ENCODE results near the gene DDX25.

DDX25 gene

GRCh38 chr11:125939081-125939521 lies 34.8 kb downstream of the DDX25 start:
- DNase-seq: no peak

- no peak for DNase-seq
Observed at GRCh38 chr11:125940145-125940544, 35.8 kb downstream of the DDX25 start.

GRCh38 chr11:125941267-125941618 lies 36.9 kb downstream of the DDX25 start:
- no peak for DNase-seq

GRCh38 chr11:125941619-125942611 lies 37.6 kb downstream of the DDX25 start:
- DNase-seq: no peak

- DNase-seq: no peak
Observed at GRCh38 chr11:125942771-125943428, 38.6 kb downstream of the DDX25 start.

- DNase-seq: no peak
Observed at GRCh38 chr11:125943661-125944349, 39.5 kb downstream of the DDX25 start.

GRCh38 chr11:125944350-125945010 lies 40.2 kb downstream of the DDX25 start:
- DNase-seq: no peak

GRCh38 chr11:125945011-125945796 lies 40.9 kb downstream of the DDX25 start:
- no peak for DNase-seq

- no peak for DNase-seq
Observed at GRCh38 chr11:125945797-125946520, 41.7 kb downstream of the DDX25 start, which contains the start of gene VSIG10L2. VSIG10L2 (plus strand) TSS chr11:125946044; CDS start chr11:125946056, 12 bp downstream.

- no peak for DNase-seq
Observed at GRCh38 chr11:125946712-125947418, 42.6 kb downstream of the DDX25 start.

- DNase-seq: no peak
Observed at GRCh38 chr11:125947419-125948277, 43.3 kb downstream of the DDX25 start.

GRCh38 chr11:125948278-125949051 lies 44.2 kb downstream of the DDX25 start:
- DNase-seq: no peak

GRCh38 chr11:125949271-125950177 lies 45.2 kb downstream of the DDX25 start:
- DNase-seq: no peak

- no peak for DNase-seq
Observed at GRCh38 chr11:125950178-125950490, 45.8 kb downstream of the DDX25 start.

- no peak for DNase-seq
Observed at GRCh38 chr11:125950696-125951651, 46.7 kb downstream of the DDX25 start.

GRCh38 chr11:125951731-125952130 lies 47.4 kb downstream of the DDX25 start:
- DNase-seq: no peak

GRCh38 chr11:125952559-125952958 lies 48.3 kb downstream of the DDX25 start:
- DNase-seq: no peak
